Activated naive CD4-positive, alpha-beta T cell treated with anti-CD3 and anti-CD28 coated beads, Interleukin-2, amount 50 U/mL, for 16 hours (primary cell): ENCODE measurements around the gene SLCO3A1.
"Not testable (repeated sequence)": the region's sequence is repeated elsewhere in the genome, so short reads cannot be mapped to it uniquely, and the experiment has no call there.

ENCODE experiments used
- DNase-seq: peaks from one replicate; pipeline ENCODE4 v3.0.0-alpha.2; 2020

SLCO3A1 gene

DNA sequence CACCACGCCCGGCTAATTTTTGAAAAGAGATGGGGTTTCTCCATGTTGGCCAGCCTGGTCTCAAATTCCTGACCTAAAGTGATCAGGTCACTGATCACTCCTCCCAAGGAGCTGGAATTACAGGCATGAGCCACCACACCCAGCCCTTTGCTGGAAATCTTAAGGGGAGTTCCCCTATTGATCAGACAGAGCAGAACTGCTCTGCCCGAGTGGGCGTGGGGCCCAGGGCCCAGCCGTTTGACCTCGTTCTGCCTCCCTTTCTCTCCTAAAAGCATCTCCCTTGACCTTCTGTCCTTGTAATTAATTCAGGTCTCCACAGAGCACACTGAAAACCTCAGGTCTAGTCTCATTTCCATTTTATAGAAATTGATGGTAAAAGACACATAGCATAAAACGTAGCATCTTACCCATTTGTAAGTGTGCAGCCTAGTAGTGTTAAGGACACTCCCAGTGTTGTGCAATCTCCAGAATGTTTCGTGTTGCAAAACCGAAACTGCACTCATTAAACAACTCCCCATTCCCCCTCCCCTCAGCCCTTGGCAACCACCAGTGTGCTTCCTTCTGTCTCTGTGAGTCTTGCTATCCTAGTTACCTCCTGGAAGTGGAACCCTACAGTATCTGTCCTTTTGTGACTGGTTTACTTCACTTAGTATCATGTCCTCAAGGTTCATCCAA is 89.3 kb downstream of the SLCO3A1 start:
- DNase-seq = no peak

- no peak for DNase-seq
Observed at GRCh38 chr15:91944331-91944730, 90.8 kb downstream of the SLCO3A1 start.

DNA sequence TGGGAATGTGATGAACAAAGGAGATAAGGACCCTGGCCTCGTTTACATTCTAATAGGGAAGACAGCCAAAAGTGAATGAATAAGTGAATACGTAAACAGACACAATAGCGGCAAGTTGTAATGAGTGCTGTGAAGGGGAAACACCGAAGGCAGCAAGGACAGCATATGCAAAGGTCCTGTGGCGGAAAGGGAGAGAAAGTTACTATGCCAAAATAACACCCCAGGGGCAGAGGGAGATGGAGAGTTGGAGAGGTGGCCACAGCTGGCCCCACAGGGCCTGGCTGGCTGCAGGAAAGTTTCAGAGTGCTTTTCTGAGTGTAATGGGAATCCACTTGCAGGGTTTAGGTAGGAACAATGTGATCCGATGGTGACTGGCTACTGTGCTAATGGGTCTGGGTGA is 91.9 kb downstream of the SLCO3A1 start:
- no peak for DNase-seq

GRCh38 chr15:91946075-91946474 is 92.6 kb downstream of the SLCO3A1 start:
- no peak for DNase-seq

DNA sequence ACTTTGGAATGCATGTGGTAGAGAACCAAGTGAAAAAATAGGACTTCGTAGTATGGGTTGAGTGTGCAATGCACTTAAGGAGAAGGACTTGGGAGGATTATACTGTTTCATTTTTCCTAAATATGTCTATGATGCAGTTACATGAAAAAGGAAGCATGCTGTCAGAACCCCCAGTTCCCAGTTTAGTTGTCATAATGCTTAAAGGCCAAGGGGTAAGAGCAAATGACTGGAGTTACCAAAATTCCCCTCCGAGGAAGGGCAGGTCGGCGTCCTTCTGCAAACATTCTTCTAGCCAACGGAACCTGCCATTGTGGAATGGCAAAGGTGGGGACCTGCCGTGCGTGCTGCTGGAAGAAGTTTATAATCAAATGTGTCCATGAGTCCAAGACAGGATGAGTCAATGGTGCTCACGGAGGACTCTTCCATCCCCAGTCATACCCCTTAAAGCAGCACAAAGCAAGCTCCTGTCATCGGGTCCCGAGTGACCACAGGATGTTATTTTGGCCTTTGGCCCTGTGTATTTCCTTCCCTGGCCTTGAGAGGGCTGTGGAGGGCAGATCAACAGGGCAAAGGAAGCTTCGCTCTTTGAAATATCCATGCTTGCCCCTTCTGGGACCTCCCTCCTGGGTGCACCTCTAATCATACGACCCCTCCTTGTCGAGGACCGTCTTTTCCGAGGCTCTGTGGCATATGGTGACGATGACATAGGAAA is 93.2 kb downstream of the SLCO3A1 start:
- no peak for DNase-seq

DNA sequence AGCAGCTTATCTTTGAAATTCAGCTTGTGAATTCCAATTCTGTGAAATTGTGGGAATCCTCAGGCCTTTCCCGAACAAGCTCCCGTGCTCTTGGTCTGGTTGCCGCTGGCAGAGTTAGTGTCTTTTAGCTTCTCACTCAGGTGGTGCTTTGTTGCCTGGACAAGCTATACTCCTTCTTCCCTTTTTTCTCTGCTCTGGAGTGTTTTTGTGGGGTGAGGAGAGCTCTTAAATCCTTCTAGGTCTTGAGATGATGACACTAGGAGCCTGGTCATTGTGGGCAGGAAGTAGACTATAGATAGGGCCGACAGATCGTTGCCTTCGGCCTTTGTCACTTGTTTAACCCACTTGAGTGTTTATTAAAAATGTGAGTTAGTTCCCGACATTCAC is 93.8 kb downstream of the SLCO3A1 start:
- no peak for DNase-seq

DNA sequence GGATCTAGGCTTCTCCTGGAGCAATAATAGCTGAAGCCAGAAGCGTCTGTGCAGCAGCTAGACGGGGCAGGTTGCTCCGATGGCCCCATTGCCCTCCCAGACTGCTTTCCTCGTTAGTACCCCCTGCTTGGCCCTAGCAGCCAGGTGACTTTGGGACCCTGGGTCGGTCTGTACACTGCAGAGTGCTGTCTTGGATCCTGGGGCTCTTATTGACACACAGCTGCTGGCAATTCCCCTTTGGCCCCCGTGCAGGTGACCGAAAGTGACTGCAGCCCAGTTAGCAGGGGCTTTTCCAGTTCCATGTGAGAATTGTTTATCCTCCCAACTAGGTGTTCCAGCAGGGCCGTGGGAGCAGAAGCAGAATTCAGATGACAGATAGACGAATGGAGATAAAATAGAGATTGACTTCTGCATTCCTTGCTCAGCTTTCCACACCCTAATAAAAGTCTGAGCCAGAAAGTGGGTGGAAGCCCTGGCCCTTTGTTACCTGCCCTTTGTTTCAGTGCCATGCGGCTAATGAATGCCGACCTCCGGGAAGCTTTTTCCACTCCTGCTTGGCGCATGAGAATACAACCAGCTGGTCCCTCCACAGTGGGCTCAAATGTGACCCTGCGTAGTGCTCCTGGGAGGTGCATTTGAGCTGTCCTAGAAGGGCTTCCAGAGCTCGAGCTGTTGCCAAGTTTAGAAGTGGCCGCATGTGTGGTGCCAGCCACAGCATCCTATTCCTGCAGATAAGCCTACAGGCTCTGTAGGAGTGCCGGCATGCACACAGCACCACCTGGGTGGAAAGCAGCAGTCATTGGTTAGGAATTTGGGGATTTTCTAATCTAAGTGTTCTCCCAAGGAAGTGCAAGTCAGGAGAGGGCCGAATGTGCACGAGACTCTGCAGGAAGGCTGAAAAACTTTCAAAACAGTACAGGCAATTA is 94.4 kb downstream of the SLCO3A1 start:
- no peak for DNase-seq

- no peak for DNase-seq
Observed at GRCh38 chr15:91949361-91949760, 95.9 kb downstream of the SLCO3A1 start.

- DNase-seq = no peak
Observed at GRCh38 chr15:91950054-91950453, 96.5 kb downstream of the SLCO3A1 start.

DNA sequence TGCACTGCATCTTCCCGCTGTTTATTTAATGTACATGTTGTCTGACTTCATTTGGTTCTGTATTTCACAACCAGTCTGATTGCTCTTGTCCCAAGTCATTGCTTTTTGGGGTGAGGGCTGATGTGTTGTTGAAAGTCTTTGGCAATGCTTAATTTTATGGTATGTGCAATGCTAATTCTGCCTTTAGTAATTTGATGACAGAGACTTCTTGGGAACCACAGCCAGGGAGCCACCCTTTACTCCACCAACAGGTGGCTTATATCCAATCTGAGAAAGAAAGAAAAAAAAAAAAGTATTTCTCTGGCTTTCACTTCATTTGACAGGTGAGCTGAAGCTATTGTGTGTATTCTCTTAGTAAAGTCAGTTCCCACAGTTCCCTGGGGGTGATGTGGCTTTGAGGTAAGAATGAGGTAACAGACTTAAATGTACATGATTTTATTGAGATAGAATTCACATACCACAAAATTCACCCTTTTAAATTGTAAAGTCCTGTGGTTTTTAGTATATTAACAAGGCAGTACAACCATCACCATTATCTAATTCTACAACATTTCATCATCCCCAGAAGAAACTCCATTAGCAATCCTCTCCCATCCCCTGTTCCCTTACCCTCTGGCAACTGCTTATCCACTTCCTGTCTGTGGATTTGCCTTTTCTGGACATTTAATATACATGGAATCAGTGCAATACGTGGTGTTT is 97.3 kb downstream of the SLCO3A1 start:
- DNase-seq = no peak

- no peak for DNase-seq
Observed at GRCh38 chr15:91952216-91952615, 98.7 kb downstream of the SLCO3A1 start.

DNA sequence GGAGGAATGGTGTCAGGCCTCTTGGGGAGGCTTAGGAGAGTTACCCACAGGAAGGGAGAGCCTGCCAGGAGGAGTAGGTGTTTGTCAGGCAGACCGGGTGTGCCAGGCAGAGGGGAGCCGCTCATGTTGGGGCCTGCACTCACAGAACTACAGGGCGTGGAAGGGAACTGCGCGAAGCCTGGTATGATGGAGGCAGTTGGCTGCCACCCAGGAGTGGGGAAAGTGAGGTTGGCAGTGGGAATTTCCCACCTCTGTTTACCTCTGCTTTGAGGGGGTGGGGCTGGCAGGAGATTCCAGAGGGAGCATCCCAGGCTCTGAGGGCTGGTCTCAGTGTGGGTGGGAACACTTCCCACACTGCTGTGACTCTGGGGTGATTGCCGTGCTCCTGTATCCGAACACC is 99.9 kb downstream of the SLCO3A1 start:
- DNase-seq = no peak

DNA sequence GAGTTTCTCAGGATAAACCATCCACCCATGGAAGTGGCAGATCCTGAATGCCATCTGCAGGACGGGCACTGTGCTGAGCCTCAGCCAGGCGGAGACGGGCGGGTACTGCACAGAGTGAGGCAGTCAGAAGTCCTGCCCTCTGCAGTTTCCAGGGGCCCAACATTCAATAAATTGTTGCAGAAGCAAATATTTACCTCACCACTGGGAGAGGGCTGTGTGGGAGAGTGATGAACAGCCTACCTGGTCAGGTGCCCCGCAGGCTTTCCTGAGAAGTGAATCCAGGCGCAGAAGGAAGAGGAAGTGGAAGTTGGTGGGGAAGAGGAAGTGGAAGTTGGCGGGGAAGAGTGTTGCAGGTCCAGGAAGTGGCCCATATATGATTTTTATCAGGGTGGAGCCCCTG is 100.8 kb downstream of the SLCO3A1 start:
- DNase-seq = no peak

- no peak for DNase-seq
Observed at GRCh38 chr15:91956026-91956723, 102.7 kb downstream of the SLCO3A1 start.

DNA sequence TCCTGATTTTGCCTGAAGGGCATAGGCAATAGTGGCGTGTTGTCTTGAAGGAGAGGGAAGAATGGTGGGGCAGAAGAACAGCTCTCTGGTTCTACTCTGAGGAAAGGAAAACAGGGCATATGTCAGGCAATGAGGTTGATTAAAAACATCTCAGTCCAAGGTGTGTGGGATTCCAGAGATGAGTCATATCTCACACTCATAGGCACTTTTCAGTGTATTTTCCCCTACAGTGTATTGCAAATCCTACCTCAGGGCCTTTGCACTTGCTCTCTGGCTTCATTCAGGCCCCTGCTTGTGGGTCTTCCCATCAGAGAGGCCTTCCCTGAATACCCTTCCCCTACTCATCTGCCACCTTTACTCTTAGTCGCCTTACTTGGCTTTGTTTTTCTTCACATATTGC is 107.8 kb downstream of the SLCO3A1 start:
- no peak for DNase-seq

- not testable (repeated sequence) for DNase-seq
Observed at GRCh38 chr15:91963747-91964146, 110.2 kb downstream of the SLCO3A1 start.

DNA sequence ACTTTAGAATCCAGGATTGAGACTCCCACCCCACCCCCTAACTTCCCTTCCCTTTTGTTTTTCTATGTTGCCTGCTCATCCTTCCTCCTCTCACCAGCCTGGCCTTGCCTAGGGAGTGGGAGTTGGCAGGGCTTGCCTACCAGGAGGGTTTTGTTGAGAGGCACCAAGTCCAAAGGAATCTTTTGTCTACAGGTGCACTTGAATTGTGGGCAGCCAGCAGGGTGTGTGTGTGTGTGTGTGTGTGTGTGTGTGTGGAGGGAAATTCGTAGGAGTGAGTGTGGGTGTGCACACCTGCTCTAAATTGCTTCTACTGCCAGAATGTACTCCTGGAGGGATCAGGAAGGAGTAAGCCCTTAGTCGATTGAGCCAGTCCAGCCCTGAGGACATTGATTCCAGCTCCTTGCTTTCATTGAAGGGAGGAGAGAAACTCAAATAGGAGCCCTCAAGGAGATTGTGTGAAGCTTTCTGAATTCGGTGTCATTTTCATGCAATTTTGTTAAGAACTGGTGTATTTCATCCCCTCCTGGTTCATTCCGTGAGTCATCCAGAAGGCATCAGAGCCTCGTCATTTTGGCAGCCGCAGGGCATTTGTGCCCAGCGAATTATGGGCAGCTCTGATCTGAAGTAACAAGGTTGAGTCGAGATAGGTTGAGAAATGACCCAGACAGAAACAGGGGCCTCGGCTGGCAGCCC is 112.1 kb downstream of the SLCO3A1 start:
- DNase-seq = no peak

DNA sequence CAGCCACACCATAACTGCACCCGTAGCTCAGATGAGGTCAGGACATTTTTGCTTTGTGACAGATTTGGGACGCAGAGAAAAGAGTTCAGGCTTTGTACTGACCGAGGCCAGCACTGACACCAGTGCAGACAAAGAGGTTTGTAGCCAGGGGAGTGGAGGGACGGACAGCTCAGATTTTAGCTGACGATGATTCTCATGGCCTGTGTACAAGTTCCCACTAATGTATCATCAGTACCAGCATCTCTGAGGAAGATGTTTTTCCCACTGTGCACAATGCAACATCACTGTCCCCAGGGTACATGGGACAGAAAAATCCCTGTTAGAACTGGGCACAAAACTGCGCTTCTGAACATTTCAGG is 112.7 kb downstream of the SLCO3A1 start:
- no peak for DNase-seq

DNA sequence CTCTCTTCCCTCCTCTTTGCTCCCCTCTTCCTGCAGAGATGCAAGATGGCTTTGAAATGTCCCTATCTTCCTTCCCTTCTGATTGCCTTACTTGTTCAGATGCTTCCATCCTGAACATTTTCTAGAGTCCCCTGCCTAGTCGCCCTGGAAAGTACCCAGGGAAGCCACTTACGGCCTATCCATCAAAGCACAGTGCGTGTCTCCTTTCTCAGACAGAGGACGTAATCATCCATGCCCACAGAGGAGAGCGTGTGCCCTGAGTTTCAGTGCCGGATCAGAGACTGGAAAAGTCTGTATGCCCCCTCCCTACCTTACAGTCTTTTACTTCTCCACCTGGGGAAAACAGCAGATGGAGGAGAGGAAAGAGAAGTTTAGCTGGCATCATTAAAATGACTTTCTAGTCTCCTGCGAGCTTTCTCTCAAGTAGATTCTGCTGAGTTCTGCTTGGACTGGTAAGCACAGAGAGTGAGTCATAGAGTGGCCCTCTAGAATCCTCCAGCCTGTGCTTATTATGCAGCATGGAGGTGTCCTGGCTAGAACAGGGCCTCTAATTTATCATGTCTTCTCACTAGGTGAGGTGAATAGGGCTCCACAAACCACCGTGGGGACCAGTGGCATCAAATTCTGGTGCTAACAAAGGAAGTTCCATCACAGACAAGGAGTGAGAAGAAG is 114.6 kb downstream of the SLCO3A1 start:
- DNase-seq = no peak

DNA sequence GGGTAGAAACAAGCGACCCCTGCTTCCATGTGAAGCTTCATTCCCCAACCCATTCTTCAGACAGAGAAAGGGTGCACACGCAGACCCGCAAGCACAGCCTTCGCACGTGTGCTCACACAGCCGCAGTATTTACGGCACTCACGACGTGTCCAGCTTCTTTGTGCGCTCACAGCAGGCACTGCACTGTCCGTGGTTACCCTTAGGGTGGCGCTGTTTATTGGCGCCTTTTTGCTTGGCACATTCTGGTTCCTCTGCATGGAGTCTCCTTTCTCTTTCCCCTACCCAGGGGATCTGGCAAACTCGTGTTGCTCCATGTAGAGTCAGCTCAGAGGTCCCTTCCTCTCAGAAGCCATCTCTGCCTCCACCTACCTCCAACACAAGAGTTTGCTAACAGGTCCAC is 115.1 kb downstream of the SLCO3A1 start:
- DNase-seq = no peak

- DNase-seq = no peak
Observed at GRCh38 chr15:91970142-91970541, 116.6 kb downstream of the SLCO3A1 start.
